ENCODE measurements around the gene CEMIP. TPM values are rescaled to one million over a fixed set of nuclear protein-coding genes. Genes with fewer than 3 reads are reported as not detected.
A peak's percentile ranks its signal among the peaks of the same experiment; 100 is the strongest.

Gene CEMIP
- total RNA-seq, 2 donors from 2014 or later: 2.2 TPM; not detected in 1

DNA sequence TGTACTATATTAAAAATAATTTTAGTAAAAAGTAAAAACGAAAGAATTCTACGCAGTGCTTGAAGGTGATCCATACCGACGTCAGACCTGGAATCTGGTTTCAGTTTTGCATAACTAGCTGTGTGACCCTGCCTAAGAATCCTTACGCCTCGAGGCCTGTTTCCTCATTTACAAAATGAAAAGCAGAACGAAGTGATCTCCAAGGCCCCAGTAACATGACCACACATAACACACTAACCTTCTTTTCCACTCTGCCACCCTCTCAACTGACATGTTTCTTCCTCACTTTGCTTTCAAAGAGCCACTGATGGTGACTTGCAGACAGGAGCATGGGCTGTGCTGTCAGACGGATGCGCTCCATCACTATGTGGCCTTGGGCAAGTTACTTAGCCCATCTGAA is 205.7 kb downstream of the CEMIP start:
- no peak overlapping the region for H3K27ac ChIP-seq (ENCODE audit: low read depth, low read length)
- H3K9ac ChIP-seq (ENCODE audit: extremely low read depth, low read length, poor library complexity, severe bottlenecking): no peak overlapping the region
- H3K4me1 Mint-ChIP-seq: peaks cover 24% of the 10 kb centered on the region
- DNase-seq: no peak
- peaks cover 29% of the 10 kb centered on the region for H3K36me3 ChIP-seq (ENCODE audit: control insufficient read depth, insufficient read depth, low read length)
- no peak overlapping the region for H3K4me3 Mint-ChIP-seq
- H3K9me3 Mint-ChIP-seq: no peaks in the 10 kb centered on the region
- no peak overlapping the region for H3K4me3 ChIP-seq (ENCODE audit: low read length)
- no peaks in the 10 kb centered on the region for H3K27me3 ChIP-seq (ENCODE audit: control insufficient read depth, insufficient read depth, low read length, poor library complexity, severe bottlenecking)
- peaks cover 16% of the 10 kb centered on the region for H3K36me3 Mint-ChIP-seq (ENCODE audit: low read depth)
- 90 to 94% methylated on average over 7 to 9 of the region's 9 CpGs for WGBS, 2 experiments (ENCODE audit: insufficient coverage in 1 of 2, insufficient read length in 1 of 2)
- no peaks in the 10 kb centered on the region for H3K27me3 Mint-ChIP-seq (ENCODE audit: insufficient read depth)
- TF ChIP-seq, protein P1, sequence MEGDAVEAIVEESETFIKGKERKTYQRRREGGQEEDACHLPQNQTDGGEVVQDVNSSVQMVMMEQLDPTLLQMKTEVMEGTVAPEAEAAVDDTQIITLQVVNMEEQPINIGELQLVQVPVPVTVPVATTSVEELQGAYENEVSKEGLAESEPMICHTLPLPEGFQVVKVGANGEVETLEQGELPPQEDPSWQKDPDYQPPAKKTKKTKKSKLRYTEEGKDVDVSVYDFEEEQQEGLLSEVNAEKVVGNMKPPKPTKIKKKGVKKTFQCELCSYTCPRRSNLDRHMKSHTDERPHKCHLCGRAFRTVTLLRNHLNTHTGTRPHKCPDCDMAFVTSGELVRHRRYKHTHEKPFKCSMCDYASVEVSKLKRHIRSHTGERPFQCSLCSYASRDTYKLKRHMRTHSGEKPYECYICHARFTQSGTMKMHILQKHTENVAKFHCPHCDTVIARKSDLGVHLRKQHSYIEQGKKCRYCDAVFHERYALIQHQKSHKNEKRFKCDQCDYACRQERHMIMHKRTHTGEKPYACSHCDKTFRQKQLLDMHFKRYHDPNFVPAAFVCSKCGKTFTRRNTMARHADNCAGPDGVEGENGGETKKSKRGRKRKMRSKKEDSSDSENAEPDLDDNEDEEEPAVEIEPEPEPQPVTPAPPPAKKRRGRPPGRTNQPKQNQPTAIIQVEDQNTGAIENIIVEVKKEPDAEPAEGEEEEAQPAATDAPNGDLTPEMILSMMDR (conservative IDR thresholded peaks at IDR 0.05): no peak
- no peak overlapping the region for H3K27ac Mint-ChIP-seq
- H3K9me3 ChIP-seq (ENCODE audit: control insufficient read depth, low read length): no peaks in the 10 kb centered on the region
- H3K4me1 ChIP-seq (ENCODE audit: control insufficient read depth, insufficient read depth, low read length): no peaks in the 10 kb centered on the region

DNA sequence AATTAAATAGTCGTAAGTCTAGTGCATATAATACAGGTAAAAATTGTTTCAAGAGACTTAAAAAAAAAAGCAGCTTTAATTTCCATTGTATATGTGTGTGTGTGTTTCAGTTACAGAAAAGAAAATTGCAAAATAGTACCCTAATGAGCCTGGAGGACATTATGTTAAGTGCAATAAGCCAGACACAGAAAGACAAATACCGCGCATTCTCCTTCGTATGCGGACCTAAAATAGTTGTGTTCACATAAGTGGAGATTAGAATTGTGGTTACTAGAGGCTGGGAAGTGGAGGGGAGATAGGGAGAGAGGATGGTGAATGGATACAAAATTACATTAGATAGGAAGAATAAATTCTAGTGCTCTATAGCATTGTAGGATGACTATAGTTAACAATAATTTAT is 206.8 kb downstream of the CEMIP start:
- WGBS, 2 experiments (ENCODE audit: insufficient coverage in 1 of 2, insufficient read length in 1 of 2): 94 to 97% methylated on average over 4 to 5 of the region's 5 CpGs
- Mint-ChIP-seq H3K9me3 (no peaks in the 10 kb centered on the region), H3K4me1 (peaks cover 25% of the 10 kb centered on the region), H3K4me3 (no peak overlapping the region), H3K27ac (no peak overlapping the region), H3K36me3 (ENCODE audit: low read depth) (peaks cover 9% of the 10 kb centered on the region), H3K27me3 (ENCODE audit: insufficient read depth) (no peaks in the 10 kb centered on the region)
- TF ChIP-seq, protein P1 (conservative IDR thresholded peaks at IDR 0.05): no peak
- no peaks in the 10 kb centered on the region for H3K27me3 ChIP-seq (ENCODE audit: control insufficient read depth, insufficient read depth, low read length, poor library complexity, severe bottlenecking)
- H3K4me3 ChIP-seq (ENCODE audit: low read length): peak overlapping the region; percentile 71
- no peak overlapping the region for H3K27ac ChIP-seq (ENCODE audit: low read depth, low read length)
- no peaks in the 10 kb centered on the region for H3K4me1 ChIP-seq (ENCODE audit: control insufficient read depth, insufficient read depth, low read length)
- DNase-seq: no peak
- H3K9me3 ChIP-seq (ENCODE audit: control insufficient read depth, low read length): no peaks in the 10 kb centered on the region
- H3K9ac ChIP-seq (ENCODE audit: extremely low read depth, low read length, poor library complexity, severe bottlenecking): no peak overlapping the region
- H3K36me3 ChIP-seq (ENCODE audit: control insufficient read depth, insufficient read depth, low read length): peaks cover 19% of the 10 kb centered on the region

DNA sequence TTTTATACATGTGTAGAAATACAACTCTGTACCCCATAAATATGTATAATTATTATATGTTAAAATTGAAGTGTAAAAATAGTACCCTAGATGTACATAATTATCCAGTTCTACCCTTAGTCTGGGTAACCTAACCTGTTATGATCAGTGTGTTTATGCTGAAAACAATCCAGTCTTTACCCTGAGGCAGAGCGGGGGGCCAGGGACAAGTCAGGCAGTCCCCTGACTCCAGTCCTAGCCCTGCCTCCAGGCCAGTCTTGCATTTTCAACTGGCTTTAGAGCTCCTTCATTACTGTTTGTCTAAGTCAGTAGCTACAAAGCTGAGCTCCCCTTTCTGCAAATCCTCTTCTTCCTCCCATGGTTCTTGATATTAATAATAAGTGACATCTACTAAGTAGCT is 207.3 kb downstream of the CEMIP start:
- WGBS, 2 experiments (ENCODE audit: insufficient coverage in 1 of 2, insufficient read length in 1 of 2): 87% methylated on average over 1 of the region's 1 CpG; no CpG with 5 or more reads in 1 of the 2 experiments
- Histone ChIP-seq H3K36me3 (ENCODE audit: control insufficient read depth, insufficient read depth, low read length) (peaks cover 19% of the 10 kb centered on the region), H3K27ac (ENCODE audit: low read depth, low read length) (no peak overlapping the region), H3K9me3 (ENCODE audit: control insufficient read depth, low read length) (no peaks in the 10 kb centered on the region), H3K27me3 (ENCODE audit: control insufficient read depth, insufficient read depth, low read length, poor library complexity, severe bottlenecking) (no peaks in the 10 kb centered on the region), H3K4me3 (ENCODE audit: low read length) (peak overlapping the region; percentile 71), H3K9ac (ENCODE audit: extremely low read depth, low read length, poor library complexity, severe bottlenecking) (no peak overlapping the region), H3K4me1 (ENCODE audit: control insufficient read depth, insufficient read depth, low read length) (no peaks in the 10 kb centered on the region)
- Mint-ChIP-seq H3K4me3 (peak overlapping the region; percentile 26), H3K4me1 (peaks cover 27% of the 10 kb centered on the region), H3K36me3 (ENCODE audit: low read depth) (peaks cover 9% of the 10 kb centered on the region), H3K9me3 (no peaks in the 10 kb centered on the region), H3K27ac (peak overlapping the region; percentile 67), H3K27me3 (ENCODE audit: insufficient read depth) (no peaks in the 10 kb centered on the region)
- TF ChIP-seq, protein P1 (conservative IDR thresholded peaks at IDR 0.05): no peak
- DNase-seq: no peak
